ENCODE data around the gene CTNNB1.

The CTNNB1 gene

DNA sequence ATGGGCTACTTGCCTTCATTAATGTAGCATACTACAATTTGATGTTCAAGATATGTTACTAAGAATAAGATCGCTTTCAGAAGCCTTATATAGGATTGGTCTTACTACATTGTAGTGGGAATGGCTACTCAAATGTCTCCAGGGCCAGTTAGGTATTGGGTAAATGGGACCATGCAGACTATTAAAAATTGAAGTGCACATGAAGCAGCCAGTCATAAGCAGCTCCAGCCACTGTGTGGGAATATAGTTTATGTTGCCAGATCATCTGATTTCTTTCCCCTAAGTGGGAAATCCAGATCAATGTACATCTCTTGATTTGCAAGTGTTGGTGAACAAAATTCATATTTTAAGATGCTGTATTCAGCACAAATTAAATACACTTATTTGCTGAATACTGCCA lies 5.1 kb downstream of the CTNNB1 start:
- TF ChIP-seq CTCF (conservative IDR thresholded peaks at IDR 0.05; ENCODE audit: control insufficient read depth, insufficient read depth, low read depth, low read length) = no peak
- no peak overlapping the region for H3K4me3 ChIP-seq (ENCODE audit: control insufficient read depth, low read depth, low read length)
- no peak for DNase-seq (ENCODE audit: low read depth)

DNA sequence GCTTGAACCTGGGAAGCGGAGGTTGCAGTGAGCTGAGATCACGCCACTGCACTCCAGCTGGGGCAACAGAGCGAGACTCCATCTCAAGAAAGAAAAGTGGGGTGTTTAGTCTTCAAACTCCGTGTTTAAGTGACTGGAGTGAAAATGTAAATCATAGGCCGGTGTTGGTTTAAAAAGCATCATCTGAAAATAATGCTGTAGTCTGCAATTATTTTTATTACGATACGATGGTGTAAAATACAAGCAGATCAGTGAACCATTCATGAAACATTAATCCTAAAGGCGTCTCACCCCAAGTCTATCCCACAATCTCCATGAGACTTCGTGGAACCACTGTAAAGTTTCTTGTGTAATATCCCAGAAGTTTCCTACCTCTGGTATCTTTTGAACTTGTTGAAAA lies 6.3 kb downstream of the CTNNB1 start:
- H3K4me3 ChIP-seq (ENCODE audit: control insufficient read depth, low read depth, low read length) = no peak overlapping the region
- DNase-seq (ENCODE audit: low read depth) = no peak
- no peak for TF ChIP-seq CTCF (conservative IDR thresholded peaks at IDR 0.05; ENCODE audit: control insufficient read depth, insufficient read depth, low read depth, low read length)

GRCh38 chr3:41207355-41207754 lies 8.1 kb downstream of the CTNNB1 start:
- no peak for DNase-seq (ENCODE audit: low read depth)
- no peak for TF ChIP-seq CTCF (conservative IDR thresholded peaks at IDR 0.05; ENCODE audit: control insufficient read depth, insufficient read depth, low read depth, low read length)
- no peak overlapping the region for H3K4me3 ChIP-seq (ENCODE audit: control insufficient read depth, low read depth, low read length)

DNA sequence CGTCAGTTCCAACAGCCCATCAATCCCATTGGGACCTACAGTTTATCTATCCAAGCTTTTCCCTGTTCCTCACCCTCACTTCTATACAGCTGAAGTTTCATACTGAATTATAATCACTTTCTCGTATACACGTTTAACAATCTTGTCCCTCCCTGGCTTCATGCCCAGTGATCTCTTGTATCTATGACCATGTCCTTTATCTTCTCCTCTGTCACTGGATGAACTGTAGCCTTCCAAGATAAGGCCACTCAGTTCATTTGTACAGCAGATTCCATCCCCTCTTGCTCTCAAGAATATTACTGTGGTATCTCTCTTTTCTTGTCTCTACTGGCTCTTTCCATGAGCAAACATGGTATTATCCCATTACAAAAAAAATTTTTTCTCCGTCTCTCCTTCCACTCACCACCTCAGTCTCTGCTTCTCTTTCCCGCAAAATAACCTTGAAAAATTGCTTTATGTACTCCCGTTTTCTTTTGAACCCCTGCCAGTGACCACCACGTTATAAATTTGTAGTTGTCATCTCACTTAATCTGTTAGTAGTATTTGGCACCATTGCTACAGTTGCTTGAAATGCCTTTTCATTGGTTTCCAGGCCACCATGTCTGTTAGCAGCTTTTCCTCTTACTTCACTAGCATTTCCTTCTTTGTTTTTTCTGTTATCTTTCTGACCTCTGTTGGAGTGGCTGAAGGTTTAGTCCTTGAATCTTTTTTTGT lies 9.4 kb downstream of the CTNNB1 start:
- no peak overlapping the region for H3K4me3 ChIP-seq (ENCODE audit: control insufficient read depth, low read depth, low read length)

GRCh38 chr3:41209646-41210045 lies 10.3 kb downstream of the CTNNB1 start:
- TF ChIP-seq CTCF (conservative IDR thresholded peaks at IDR 0.05; ENCODE audit: control insufficient read depth, insufficient read depth, low read depth, low read length) = no peak
- no peak for DNase-seq (ENCODE audit: low read depth)
- H3K4me3 ChIP-seq (ENCODE audit: control insufficient read depth, low read depth, low read length) = no peak overlapping the region

More for the DNA sequence above, 9.4 kb downstream of the CTNNB1 start:
- no peak for TF ChIP-seq CTCF (conservative IDR thresholded peaks at IDR 0.05; ENCODE audit: control insufficient read depth, insufficient read depth, low read depth, low read length)
- DNase-seq (ENCODE audit: low read depth) = peak; percentile 28

GRCh38 chr3:41210966-41211365 lies 11.7 kb downstream of the CTNNB1 start:
- DNase-seq (ENCODE audit: low read depth) = no peak
- no peak for TF ChIP-seq CTCF (conservative IDR thresholded peaks at IDR 0.05; ENCODE audit: control insufficient read depth, insufficient read depth, low read depth, low read length)
- no peak overlapping the region for H3K4me3 ChIP-seq (ENCODE audit: control insufficient read depth, low read depth, low read length)

DNA sequence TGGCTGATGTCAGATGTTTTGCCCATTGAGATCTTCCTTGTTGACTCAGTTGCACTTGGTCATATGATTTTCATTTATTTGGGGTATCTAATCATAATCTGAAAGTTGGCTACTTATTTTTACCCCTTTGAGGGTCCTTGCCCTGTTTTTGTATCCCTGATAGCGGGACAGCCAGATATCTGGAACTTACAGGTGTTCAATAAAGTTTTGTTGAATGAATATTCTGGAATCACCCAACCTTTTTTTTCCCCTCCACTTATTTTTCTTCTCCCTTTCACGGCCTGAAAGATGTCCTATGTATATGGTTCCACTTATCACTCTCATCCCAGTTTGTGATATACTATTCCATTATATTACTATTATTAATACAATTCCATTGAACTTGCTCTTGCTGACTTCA lies 12.8 kb downstream of the CTNNB1 start:
- TF ChIP-seq CTCF (conservative IDR thresholded peaks at IDR 0.05; ENCODE audit: control insufficient read depth, insufficient read depth, low read depth, low read length) = no peak
- DNase-seq (ENCODE audit: low read depth) = no peak
- H3K4me3 ChIP-seq (ENCODE audit: control insufficient read depth, low read depth, low read length) = no peak overlapping the region

Data from fibroblast of mammary gland (primary cell).